NCI-H446 (cell line): ENCODE measurements around the gene DDX24.

ENCODE experiments used
- DNase-seq, 2 experiments: peaks; one replicate each; lab custom pipeline; 2025; lab: John Stamatoyannopoulos, UW

Gene DDX24

GRCh38 chr14:94048691-94049624 lies 32.0 kb downstream of the DDX24 start:
- no peak for DNase-seq

- no peak for DNase-seq
These were observed 33.4 kb downstream of the DDX24 start for GRCh38 chr14:94047581-94047980.

- DNase-seq, result no peak
These were observed 34.2 kb downstream of the DDX24 start for GRCh38 chr14:94046696-94047250.

GRCh38 chr14:94045563-94046345 lies 35.2 kb downstream of the DDX24 start:
- no peak for DNase-seq

GRCh38 chr14:94045101-94045500 lies 35.9 kb downstream of the DDX24 start:
- DNase-seq, result no peak

GRCh38 chr14:94044476-94045091 lies 36.4 kb downstream of the DDX24 start:
- no peak for DNase-seq

- no peak for DNase-seq
These were observed 37.1 kb downstream of the DDX24 start for GRCh38 chr14:94043756-94044475.

- no peak for DNase-seq
These were observed 37.8 kb downstream of the DDX24 start for GRCh38 chr14:94043111-94043755.

- no peak for DNase-seq
These were observed 38.4 kb downstream of the DDX24 start for GRCh38 chr14:94042433-94043091.

- no peak for DNase-seq
These were observed 39.3 kb downstream of the DDX24 start for GRCh38 chr14:94041551-94042346.

- DNase-seq, result no peak
These were observed 40.2 kb downstream of the DDX24 start for GRCh38 chr14:94040796-94041195.

GRCh38 chr14:94040247-94040646 lies 40.8 kb downstream of the DDX24 start:
- no peak for DNase-seq

GRCh38 chr14:94038921-94039629 lies 41.9 kb downstream of the DDX24 start:
- DNase-seq, result no peak

GRCh38 chr14:94038510-94038909 lies 42.5 kb downstream of the DDX24 start:
- DNase-seq, result no peak

GRCh38 chr14:94037954-94038353 lies 43.0 kb downstream of the DDX24 start:
- DNase-seq, result no peak

- DNase-seq, result peak; percentile 11 to 49
These were observed 44.5 kb downstream of the DDX24 start for GRCh38 chr14:94036313-94037167.

GRCh38 chr14:94034886-94035285 lies 46.1 kb downstream of the DDX24 start:
- DNase-seq, result no peak

GRCh38 chr14:94031883-94032279 lies 49.1 kb downstream of the DDX24 start:
- DNase-seq, result no peak
